ENCODE data around the gene MCCC1.

- no peak for TF ChIP-seq CTCF (IDR thresholded peaks at IDR 0.05)
- no peak for TF ChIP-seq ZFX (IDR thresholded peaks at IDR 0.05; ENCODE audit: borderline replicate concordance)
Measured at GRCh38 chr3:183006396-183007002, 92.8 kb downstream of the MCCC1 start.

Measured in 22Rv1 (cell line).